Gastroesophageal sphincter (tissue), 4 donors: Measurements from ENCODE around the gene KIF26A. TPM values are rescaled to one million over a fixed set of nuclear protein-coding genes. Genes with fewer than 3 reads are reported as not detected.

Experiments used
- ATAC-seq: fragments of 150-250 bp; one replicate; pipeline ENCODE4 v1.9.1; 2016; ENCODE audit warnings: mild to moderate bottlenecking, moderate library complexity
- H3K27ac ChIP-seq, 4 donors: fragments of 200-600 bp; sonication (generic) in 3 of 4; 1 replicate in 3 of 4; 2 replicates in 1 of 4; pipeline ENCODE4 v1.5.1; 2016 to 2019
- H3K27me3 ChIP-seq: fragments of 200-600 bp; sonication (generic); one replicate; pipeline ENCODE4 v1.5.1; 2019
- H3K36me3 ChIP-seq, 2 donors: fragments of 200-600 bp; sonication (generic); one replicate each; pipeline ENCODE4 v1.5.1; 2019; ENCODE audit warnings: control low read depth in 1 of 2
- H3K4me1 ChIP-seq, 3 donors: fragments of 200-600 bp; sonication (generic); 1 replicate in 2 of 3; 2 replicates in 1 of 3; pipeline ENCODE4 v1.5.1; 2016 to 2019; ENCODE audit warnings: control low read depth in 2 of 3
- H3K4me3 ChIP-seq, 2 donors: fragments of 200-600 bp; sonication (generic); one replicate each; pipeline ENCODE4 v1.5.1; 2019; ENCODE audit warnings: mild to moderate bottlenecking in 1 of 2, moderate library complexity in 1 of 2
- H3K9me3 ChIP-seq, 3 donors: fragments of 200-600 bp; sonication (generic); one replicate each; pipeline ENCODE4 v1.5.1; 2017 to 2019; ENCODE audit warnings: control low read depth in 2 of 3
- EP300 ChIP-seq: sonication (generic); formaldehyde crosslinking; IDR thresholded peaks from one replicate; pipeline ENCODE4 v1.6.1; 2017; ENCODE audit warnings: antibody characterized with exemption, mild to moderate bottlenecking
- POLR2A ChIP-seq, 2 donors: fragments of 450-650 bp; IDR thresholded peaks; one replicate each; pipeline ENCODE4 v1.6.1; 2017; ENCODE audit warnings: antibody characterized with exemption in 2 of 2, mild to moderate bottlenecking in 2 of 2, moderate library complexity in 1 of 2
- POLR2AphosphoS5 ChIP-seq: sonication (generic); formaldehyde crosslinking; IDR thresholded peaks from one replicate; pipeline ENCODE4 v1.6.1; 2017; ENCODE audit warnings: antibody characterized with exemption
- WGBS, 2 donors: methylation state at CpG; one replicate each; pipeline ENCODE4 v1.1.5; 2018; ENCODE audit warnings: low coverage in 1 of 2; 5-methylcytosine and 5-hydroxymethylcytosine counted together
- total RNA-seq, 4 donors: library from RNA; depleted of rRNA; stranded (reverse); fragments of >200 nt; gene quantifications; one replicate each; pipeline ENCODE4 v1.1.0, GENCODE V29; 2016
- TF ChIP-seq, protein P1 (sequence below), 4 experiments: fragments of 200-600 bp in 2 of 4; fragments of 450-650 bp in 2 of 4; sonication (generic) in 1 of 4; IDR thresholded peaks; one replicate each; pipeline ENCODE4 v1.5.1; 2017 to 2019; ENCODE audit warnings: antibody characterized with exemption in 4 of 4, mild to moderate bottlenecking in 2 of 4, moderate library complexity in 2 of 4

Gene KIF26A
- total RNA-seq, 4 donors from 2014 or later = 2.2 to 6.9 (median 2.9) TPM

DNA sequence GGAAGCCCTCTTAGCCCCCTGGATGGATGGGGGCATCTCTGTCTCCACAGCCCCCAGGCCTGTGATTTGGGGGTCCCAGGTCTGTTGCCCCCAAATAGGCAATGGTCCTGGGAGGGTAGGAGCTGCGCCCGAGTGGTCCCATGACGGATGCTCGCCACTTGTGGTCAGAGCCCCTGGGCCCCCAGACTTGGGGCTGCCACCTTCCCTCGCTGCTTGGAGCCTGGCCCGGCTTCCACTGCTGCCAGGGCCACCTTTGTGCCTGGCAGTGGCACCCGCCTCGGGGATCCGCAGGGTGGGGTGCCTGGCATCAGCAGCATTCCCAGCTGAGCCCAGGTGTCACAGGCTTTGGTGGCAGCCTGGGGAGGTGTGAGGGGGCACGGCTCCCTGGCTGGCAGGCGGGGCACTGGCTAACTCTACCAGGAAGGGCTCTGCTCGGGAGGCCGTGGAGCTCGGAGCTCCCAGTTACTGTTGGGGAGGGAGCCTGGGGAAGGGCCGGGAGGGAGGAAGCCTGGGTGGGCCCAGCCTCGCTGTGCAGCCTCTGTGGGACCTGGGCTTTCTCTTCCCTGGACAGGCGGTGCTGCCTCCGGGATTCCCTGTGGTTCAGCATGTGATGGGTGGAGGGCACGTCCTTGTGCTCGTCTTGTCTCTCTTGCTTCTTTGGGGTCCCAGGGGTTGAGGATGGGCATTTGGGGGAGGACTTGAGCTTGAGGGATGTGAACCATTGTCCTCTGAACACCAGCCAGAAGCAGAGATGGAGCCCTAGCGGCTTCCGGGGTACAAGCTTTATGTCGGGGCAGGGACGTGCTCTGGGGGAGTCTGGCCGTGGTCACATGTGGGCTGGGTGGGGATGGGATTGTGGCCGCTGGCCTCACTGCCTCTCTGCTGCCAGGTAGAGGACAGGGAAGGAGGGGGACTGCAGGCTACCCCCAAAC lies 5.4 kb downstream of the KIF26A start:
- H3K27ac ChIP-seq = no peak overlapping the region
- H3K27me3 ChIP-seq = peaks cover 71% of the 10 kb centered on the region
- no peaks in the 10 kb centered on the region for H3K36me3 ChIP-seq
- no peak for ATAC-seq
- TF ChIP-seq POLR2AphosphoS5 = no peak
- TF ChIP-seq EP300 = no peak
- TF ChIP-seq, protein P1, sequence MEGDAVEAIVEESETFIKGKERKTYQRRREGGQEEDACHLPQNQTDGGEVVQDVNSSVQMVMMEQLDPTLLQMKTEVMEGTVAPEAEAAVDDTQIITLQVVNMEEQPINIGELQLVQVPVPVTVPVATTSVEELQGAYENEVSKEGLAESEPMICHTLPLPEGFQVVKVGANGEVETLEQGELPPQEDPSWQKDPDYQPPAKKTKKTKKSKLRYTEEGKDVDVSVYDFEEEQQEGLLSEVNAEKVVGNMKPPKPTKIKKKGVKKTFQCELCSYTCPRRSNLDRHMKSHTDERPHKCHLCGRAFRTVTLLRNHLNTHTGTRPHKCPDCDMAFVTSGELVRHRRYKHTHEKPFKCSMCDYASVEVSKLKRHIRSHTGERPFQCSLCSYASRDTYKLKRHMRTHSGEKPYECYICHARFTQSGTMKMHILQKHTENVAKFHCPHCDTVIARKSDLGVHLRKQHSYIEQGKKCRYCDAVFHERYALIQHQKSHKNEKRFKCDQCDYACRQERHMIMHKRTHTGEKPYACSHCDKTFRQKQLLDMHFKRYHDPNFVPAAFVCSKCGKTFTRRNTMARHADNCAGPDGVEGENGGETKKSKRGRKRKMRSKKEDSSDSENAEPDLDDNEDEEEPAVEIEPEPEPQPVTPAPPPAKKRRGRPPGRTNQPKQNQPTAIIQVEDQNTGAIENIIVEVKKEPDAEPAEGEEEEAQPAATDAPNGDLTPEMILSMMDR (IDR thresholded peaks at IDR 0.05) = no peak
- TF ChIP-seq POLR2A (IDR thresholded peaks at IDR 0.05) = no peak
- no peak overlapping the region for H3K4me3 ChIP-seq
- H3K4me1 ChIP-seq = peaks cover 0 to 10% (median 1%) of the 10 kb centered on the region in 3 donors
- 90% methylated on average over 2 of the region's 26 CpGs; no CpG with 5 or more reads in 1 of the 2 donors for WGBS, 2 donors
- H3K9me3 ChIP-seq = no peaks in the 10 kb centered on the region

DNA sequence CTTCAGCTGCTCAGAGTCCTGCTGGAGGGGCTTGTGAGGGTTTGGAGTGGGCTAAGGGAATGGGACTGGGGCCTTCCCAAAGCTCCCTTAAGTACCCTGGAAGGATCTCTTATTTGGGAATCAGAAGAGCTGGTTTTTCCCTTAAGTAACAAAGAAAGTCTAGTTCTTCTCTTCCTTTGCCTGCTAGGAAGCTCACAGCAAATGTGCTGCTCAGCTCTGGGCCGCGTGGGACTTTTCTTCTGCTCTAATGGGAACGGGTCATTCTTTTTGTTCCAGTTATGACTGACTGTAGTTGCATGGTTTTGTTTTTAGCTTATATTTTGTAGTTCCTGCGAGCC lies 6.0 kb downstream of the KIF26A start:
- Histone ChIP-seq H3K4me1 (peaks cover 0 to 10% (median 0%) of the 10 kb centered on the region in 3 donors), H3K27ac (no peak overlapping the region), H3K9me3 (no peaks in the 10 kb centered on the region), H3K27me3 (peaks cover 71% of the 10 kb centered on the region), H3K36me3 (no peaks in the 10 kb centered on the region), H3K4me3 (no peak overlapping the region)
- TF ChIP-seq POLR2A (IDR thresholded peaks at IDR 0.05) (no peak), POLR2AphosphoS5 (no peak), EP300 (no peak)
- TF ChIP-seq, protein P1 (IDR thresholded peaks at IDR 0.05) = no peak
- no peak for ATAC-seq
- 68 to 73% methylated on average over 3 to 4 of the region's 4 CpGs for WGBS, 2 donors

DNA sequence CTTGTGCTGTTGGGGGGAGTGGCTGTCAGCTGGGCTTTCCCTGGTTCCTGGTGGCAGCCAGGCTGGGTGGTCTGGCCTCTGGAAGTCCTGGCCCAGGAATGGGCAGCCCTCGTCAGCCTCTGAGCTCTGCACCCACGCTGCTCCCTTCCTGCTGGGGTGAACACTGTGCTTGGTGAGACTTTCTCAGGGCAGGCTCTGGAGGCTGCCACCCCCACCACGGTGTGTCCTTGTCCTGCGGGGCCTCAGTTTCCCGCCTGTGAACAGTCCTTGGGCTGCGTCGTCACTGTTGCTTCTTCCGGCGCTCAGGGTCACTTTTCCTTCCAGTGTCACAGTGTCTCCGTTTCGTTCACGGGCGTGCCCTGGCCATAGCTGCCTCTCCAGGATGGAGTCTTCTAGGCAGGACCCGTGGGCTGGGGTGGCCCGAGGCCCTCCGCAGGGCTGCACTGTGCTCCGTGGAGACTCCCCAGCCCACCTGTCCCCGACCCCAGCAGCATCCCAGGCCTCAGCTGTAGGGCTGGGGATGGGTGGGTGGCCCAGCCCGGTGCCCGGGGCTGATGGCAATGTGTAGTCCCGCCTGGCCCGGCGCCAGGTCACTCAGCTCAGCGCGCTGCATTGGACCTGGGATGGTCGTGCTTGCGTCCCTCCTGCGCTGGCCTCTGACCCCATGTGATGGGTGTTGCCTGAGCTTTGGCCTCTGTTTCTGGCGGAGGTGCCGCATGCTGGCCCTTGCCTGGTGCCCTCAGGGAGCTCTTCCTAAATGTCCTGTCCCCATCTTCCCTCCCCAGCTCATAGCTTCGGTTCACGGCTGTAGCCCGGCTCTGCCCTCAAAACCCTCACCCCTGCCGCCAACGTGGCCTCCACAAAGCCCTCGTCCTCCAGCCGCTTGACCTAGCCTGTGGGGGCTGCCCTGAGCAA lies 6.8 kb downstream of the KIF26A start:
- H3K36me3 ChIP-seq = no peaks in the 10 kb centered on the region
- no peak overlapping the region for H3K27ac ChIP-seq
- ATAC-seq = no peak
- H3K4me1 ChIP-seq = peaks cover 0 to 13% (median 0%) of the 10 kb centered on the region in 3 donors
- TF ChIP-seq EP300 = no peak
- no peak for TF ChIP-seq POLR2AphosphoS5
- TF ChIP-seq POLR2A (IDR thresholded peaks at IDR 0.05) = no peak
- TF ChIP-seq, protein P1 (IDR thresholded peaks at IDR 0.05) = no peak
- H3K9me3 ChIP-seq = no peaks in the 10 kb centered on the region
- no CpG with 5 or more reads among the region's 37 CpGs for WGBS, 2 donors
- H3K27me3 ChIP-seq = peaks cover 68% of the 10 kb centered on the region
- no peak overlapping the region for H3K4me3 ChIP-seq

DNA sequence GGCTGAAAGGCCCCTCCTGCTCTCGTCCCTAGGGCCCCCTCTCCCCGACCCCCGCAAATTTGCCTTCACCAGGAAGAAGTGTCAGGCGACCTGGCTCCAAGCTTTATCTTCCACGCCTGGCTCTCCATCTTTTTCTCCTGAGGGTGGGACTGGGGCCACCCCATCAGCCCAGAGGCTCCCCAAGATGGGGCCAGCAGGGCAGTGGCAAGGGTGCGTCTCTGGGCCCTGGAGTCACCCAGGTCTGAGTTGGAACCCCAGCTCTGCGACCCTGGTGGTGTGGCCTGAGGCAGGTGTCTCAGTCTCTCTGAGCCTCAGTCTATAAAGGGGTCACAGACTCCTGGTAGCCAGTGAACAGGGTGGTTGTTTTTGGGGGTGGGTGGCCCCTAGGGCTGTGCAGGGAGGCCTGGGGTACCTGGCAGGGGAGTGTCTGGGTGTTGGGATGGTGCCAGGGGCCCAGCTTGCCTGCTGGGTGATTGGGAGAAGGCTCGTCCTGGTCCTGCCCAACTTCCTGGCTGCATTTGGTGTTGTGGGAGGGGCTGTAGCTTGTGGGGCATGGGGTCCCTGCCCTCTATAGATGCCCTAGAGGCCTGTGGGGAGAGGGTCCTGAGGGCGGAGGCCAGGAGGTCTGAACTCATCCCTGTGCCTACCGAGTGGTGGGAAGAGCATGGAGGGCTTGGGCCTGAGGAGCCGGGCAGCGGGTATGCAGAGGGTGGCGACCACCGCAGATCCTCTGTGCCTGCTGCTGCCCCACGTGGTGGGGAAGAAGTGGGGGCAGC lies 7.6 kb downstream of the KIF26A start:
- H3K27me3 ChIP-seq = peaks cover 68% of the 10 kb centered on the region

More for the DNA sequence above, 7.6 kb downstream of the KIF26A start:
- Histone ChIP-seq H3K9me3 (no peaks in the 10 kb centered on the region), H3K4me1 (peaks cover 0 to 13% (median 0%) of the 10 kb centered on the region in 3 donors), H3K27ac (no peak overlapping the region), H3K4me3 (no peak overlapping the region), H3K36me3 (no peaks in the 10 kb centered on the region)
- WGBS, 2 donors = no CpG with 5 or more reads among the region's 15 CpGs
- no peak for ATAC-seq
- no peak for TF ChIP-seq POLR2AphosphoS5
- no peak for TF ChIP-seq EP300
- TF ChIP-seq POLR2A (IDR thresholded peaks at IDR 0.05) = no peak
- TF ChIP-seq, protein P1 (IDR thresholded peaks at IDR 0.05) = no peak
